Astrocyte (in vitro differentiated cells and primary cell): ENCODE measurements around the gene MCMBP.

Experiments used
- EZH2 ChIP-seq: IDR thresholded peaks from 2 replicates; pipeline ENCODE4 v1.6.1; 2012; ENCODE audit warnings: mild to moderate bottlenecking, low read length, inconsistent platforms; ENCODE audit not compliant: insufficient read depth
- TF ChIP-seq, protein P1 (sequence below): IDR thresholded peaks from 2 replicates; pipeline ENCODE4 v1.5.1; 2011; ENCODE audit warnings: low read depth, mild to moderate bottlenecking, inconsistent platforms, low read length, moderate library complexity; ENCODE audit not compliant: insufficient read depth

DNA sequence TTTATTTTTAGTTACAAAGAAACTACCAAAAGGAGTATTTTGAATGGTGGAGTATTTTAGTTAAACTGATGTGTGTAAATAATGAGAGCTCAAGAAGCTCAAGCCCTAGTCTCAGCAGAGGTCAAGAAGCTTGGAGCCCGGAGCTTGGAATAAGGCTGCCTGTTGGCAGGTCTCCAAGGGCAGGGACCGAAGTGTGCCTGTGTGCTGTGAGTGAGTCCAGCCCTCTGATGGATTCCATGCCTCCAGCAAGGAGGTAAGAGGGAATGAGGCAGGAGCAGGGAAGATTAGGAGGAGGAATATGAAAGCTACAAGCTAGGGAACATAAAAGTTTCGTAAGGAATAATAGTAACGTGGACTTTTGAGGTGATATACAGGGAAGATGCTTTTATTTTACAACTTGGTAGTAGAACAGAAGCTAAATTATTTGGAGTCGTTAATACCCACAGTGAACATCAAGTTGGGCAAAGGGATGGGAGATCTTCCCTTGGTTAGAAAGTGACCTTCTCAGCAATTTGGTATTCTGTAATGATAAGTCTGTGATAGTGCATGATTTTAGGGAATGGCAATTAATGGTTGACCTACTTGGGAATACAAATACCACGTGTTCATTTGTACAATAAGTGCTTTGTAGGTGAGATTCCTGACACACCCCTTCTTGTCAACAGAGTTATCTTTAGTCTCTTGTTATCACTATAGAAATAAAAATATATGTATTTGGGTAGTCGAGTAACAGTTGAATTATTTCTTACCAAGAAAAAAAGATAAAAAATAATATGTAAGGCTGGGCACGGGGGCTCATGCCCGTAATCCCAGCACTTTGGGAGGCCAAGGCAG, 24.5 kb upstream of the MCMBP start:
- TF ChIP-seq, protein P1, sequence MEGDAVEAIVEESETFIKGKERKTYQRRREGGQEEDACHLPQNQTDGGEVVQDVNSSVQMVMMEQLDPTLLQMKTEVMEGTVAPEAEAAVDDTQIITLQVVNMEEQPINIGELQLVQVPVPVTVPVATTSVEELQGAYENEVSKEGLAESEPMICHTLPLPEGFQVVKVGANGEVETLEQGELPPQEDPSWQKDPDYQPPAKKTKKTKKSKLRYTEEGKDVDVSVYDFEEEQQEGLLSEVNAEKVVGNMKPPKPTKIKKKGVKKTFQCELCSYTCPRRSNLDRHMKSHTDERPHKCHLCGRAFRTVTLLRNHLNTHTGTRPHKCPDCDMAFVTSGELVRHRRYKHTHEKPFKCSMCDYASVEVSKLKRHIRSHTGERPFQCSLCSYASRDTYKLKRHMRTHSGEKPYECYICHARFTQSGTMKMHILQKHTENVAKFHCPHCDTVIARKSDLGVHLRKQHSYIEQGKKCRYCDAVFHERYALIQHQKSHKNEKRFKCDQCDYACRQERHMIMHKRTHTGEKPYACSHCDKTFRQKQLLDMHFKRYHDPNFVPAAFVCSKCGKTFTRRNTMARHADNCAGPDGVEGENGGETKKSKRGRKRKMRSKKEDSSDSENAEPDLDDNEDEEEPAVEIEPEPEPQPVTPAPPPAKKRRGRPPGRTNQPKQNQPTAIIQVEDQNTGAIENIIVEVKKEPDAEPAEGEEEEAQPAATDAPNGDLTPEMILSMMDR, result no peak
- no peak for TF ChIP-seq EZH2
